Measurements from ENCODE around the gene AKNA.

GRCh38 chr9:114314881-114315722 lies 72.7 kb downstream of the AKNA start:
- no peak for TF ChIP-seq POLR2A (IDR thresholded peaks at IDR 0.05)
- no peak for TF ChIP-seq CTCF (IDR thresholded peaks at IDR 0.05)
- TF ChIP-seq EP300 (IDR thresholded peaks at IDR 0.05; ENCODE audit: low read depth) = no peak
- no peak for TF ChIP-seq POLR2AphosphoS5 (IDR thresholded peaks at IDR 0.05)
